Stimulated activated CD4-positive, alpha-beta T cell treated with anti-CD3 and anti-CD28 coated beads, Interleukin-15, amount 100 ng/mL, for 1 hour (primary cell): ENCODE measurements around the gene ABCA7.
"Not testable (repeated sequence)": the region's sequence is repeated elsewhere in the genome, so short reads cannot be mapped to it uniquely, and the experiment has no call there.

Experiments
- DNase-seq, 2 donors: peaks; one replicate each; pipeline ENCODE4 v3.0.0-alpha.2; 2020; ENCODE audit warnings: low read depth in 1 of 2, low spot score in 1 of 2

The ABCA7 gene

DNA sequence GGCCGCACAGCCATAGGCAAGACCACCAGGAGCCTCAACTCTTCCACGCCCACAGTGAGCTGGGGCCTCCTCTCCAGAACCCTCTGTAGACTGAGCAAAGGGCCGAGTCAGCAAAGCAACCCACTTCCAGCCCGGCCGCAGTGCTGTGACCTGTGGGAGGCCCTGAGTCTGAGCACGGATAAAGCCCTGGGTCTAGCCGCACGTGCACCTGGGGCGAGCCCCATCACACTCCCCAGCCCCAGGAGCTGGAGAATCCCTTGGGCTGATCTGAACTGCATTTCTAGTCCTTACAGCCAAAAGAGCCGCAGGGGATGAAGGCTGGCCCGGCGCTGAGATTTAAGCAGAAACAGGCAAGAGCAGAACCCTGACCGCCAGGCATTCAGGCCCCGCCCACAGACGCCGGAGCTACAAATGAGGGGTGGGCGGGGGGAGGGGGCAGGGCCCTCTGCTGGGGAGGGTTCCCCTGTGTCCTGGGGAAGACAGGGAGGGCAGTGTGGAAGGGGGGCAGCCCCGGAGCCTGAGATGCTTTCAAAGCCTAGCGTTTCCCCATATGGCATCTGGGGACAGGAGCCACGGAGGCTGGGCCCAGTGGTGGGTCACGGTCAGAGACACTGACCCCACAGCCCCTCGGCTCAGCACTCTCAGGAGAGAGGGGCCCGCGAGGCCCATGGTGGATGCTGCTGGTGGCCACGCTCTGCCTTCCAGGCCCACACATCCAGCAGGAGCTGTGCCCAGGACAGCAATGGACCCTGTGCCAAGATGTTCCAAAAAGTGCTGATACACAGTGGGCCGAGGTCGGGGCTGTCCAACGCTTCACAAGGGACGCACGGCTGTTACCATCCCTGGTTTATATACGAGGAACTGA lies 23.9 kb upstream of the ABCA7 start:
- no peak for DNase-seq

- no peak for DNase-seq
Observed at GRCh38 chr19:1016647-1017114, 23.2 kb upstream of the ABCA7 start.

- DNase-seq, result no peak
Observed at GRCh38 chr19:1017115-1017905, 22.6 kb upstream of the ABCA7 start.

- no peak for DNase-seq
Observed at GRCh38 chr19:1017906-1018305, 22.0 kb upstream of the ABCA7 start.

DNA sequence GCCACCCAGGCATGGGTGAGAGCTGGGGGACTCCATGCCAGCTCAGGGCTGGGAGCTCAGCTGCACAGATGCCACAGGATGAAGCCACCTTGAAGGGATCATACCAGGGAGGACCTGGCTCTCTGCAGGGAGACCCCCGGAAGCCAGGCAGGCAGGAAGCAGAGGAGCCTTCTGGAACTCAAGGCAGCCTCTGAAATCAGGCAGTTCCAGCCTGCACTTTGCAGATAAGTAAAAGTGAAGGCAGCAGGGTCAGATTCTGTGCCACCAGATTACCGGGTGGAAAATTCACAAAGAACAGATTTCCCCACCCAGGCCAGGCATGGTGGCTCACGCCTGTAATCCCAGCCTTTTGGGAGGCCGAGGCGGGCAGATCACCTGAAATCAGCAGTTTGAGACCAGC lies 21.5 kb upstream of the ABCA7 start:
- DNase-seq, result no peak

DNA sequence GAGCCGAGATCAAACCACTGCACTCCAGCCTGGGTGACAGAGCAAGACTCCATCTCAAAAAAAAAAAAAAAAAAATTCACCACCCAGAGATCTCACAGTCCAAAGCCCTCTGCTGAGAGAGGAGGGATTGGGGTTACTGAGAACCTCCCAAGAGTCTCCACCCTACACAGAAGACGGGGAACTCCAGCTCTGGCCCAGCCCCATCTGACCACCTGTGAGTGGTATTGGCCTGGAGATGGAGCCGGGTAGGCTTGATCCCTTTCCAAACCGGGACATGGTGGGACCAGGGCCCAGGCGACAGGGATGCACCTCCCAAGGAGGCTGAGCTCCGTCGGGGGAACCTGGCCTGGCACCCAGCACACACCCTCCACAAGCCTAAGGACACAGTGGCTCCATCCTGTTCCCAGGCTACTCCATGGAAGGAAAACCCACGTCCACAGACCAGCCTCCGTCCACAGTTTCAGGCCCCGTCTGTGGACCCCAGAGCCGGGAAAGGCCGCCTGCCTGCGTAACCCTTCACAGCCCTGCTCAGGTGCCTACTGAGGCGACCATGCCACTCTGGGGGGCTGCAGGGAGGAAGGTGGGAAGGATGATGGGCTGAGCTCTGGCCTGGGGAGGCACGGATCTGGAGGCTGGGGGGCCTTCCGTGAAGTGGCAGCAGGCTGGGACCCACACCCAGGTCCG lies 20.8 kb upstream of the ABCA7 start:
- DNase-seq, result no peak

DNA sequence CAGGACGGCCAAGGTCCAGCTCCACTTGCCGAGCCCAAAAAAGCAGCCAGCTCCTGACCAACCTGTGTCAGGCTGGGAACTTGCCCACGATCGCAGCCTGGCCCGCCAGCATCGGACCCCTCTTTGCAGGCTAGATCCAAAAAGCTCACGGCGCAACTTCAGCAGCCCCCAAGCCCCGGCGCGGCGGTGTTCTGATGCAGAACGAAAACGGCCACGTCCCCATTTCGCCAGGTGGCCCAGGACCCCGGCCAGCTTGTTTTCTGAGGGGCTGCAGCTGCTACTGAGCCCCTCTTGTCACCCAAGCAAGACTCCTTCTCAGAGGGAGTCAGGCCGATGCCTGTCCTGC lies 20.3 kb upstream of the ABCA7 start:
- no peak for DNase-seq

- no peak for DNase-seq
Observed at GRCh38 chr19:1019980-1020867, 19.7 kb upstream of the ABCA7 start.

DNA sequence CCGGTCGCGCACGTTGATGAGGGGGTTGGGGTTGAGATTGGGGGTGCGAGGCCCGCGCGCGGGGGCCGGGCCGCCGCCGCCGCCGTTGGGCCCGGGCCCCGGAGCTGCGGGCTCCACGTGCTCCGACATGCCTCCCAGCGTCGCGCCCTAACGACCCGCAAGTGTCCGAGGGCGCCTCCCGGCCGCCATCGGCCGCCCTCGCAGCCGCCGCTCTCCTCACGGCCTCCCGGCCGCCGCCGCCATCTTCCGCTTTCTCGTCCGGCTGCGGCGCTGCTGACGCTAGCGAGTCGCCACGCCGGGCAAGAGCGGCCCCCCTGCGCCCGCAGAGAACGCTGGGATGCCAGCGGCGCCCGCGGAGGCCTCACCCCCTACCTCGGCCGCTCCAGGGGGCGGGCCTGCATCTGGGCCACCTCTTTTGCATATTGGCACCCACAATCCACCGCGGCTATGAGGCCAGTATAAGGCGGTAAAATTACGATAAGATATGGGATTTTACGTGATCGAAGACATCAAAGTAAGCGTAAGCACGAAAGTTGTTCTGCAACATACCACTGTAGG lies 19.0 kb upstream of the ABCA7 start, which contains the start of gene TMEM259:
TMEM259 (minus strand) TSS at position 256 of the 558 bp plus-strand sequence; CDS start at position 129, 127 bp downstream.
- DNase-seq, result peak; percentile 94 to 97

DNA sequence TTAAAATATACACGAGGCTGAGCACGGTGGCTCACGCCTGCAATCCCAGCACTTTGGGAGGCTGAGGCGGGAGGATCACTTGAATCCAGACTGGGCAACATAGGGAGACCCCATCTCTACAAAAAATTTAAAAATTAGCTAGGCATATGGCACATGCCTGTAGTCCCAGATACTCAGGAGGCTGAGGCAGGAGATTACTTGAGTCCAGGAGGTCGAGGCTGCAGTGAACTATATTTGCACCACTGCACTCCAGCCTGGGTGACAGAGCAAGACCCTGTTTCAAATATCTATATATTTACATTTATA lies 16.1 kb upstream of the ABCA7 start:
- not testable (repeated sequence) for DNase-seq

DNA sequence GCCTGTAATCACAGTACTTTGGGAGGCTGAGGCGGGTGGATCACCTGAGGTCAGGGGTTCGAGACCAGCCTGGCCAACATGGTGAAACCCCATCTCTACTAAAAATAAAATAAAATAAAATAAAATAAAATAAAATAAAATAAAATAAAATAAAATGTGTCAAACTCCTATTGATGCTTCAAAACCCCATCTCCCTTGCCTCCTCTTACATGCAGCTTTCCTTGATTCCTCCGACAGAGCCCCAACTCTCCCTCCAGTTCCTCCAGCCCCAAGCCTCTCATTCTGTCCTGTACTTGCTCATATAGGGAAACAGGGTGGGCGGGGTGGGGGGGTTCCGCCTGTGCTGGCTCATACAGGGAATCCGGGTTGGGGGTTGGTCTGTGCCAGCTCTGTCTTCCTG lies 14.8 kb upstream of the ABCA7 start:
- not testable (repeated sequence) for DNase-seq

GRCh38 chr19:1025960-1026782 lies 13.7 kb upstream of the ABCA7 start, which contains the start of gene CNN2:
TSS of gene CNN2 (plus strand) at chr19:1026608. CDS start at chr19:1026662, 54 bp downstream.
- DNase-seq, result peak; percentile 44 to 58

GRCh38 chr19:1026783-1027649 lies 12.9 kb upstream of the ABCA7 start:
- DNase-seq, result no peak

- no peak for DNase-seq
Observed at GRCh38 chr19:1027650-1028061, 12.3 kb upstream of the ABCA7 start.

- DNase-seq, result peak in 1 of 2 donors; percentile 38
Observed at GRCh38 chr19:1028062-1028926, 11.6 kb upstream of the ABCA7 start.

- DNase-seq, result no peak
Observed at GRCh38 chr19:1032264-1032867, 7.5 kb upstream of the ABCA7 start.

DNA sequence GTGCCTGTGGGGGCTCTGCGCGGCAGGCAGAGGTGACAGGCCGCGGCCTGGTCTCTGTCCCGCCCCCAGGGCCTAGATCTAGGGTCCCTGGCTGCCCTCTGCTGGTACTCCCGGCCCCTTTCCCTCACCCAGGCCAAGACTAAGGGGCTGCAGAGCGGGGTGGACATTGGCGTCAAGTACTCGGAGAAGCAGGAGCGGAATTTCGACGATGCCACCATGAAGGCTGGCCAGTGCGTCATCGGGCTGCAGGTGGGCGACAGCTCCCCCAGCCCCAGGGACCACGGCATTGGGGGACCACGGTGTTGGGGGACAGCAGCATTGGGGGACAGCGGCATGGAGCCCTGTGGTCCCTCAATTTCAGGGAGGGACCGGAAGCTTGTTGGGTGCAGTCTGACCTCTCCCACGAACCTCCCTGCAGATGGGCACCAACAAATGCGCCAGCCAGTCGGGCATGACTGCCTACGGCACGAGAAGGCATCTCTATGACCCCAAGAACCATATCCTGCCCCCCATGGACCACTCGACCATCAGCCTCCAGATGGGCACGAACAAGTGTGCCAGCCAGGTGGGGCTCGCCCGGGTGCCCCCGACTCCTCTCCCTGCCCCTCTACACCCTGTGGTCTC lies 3.8 kb upstream of the ABCA7 start:
- no peak for DNase-seq
